ENCODE results near the gene ENPEP. TPM values are rescaled to one million over a fixed set of nuclear protein-coding genes. Genes with fewer than 3 reads are reported as not detected.
"Not testable (repeated sequence)": the region's sequence is repeated elsewhere in the genome, so short reads cannot be mapped to it uniquely, and the experiment has no call there.

The ENPEP gene
- total RNA-seq, 1 donor from 2014 or later, result not detected

DNA sequence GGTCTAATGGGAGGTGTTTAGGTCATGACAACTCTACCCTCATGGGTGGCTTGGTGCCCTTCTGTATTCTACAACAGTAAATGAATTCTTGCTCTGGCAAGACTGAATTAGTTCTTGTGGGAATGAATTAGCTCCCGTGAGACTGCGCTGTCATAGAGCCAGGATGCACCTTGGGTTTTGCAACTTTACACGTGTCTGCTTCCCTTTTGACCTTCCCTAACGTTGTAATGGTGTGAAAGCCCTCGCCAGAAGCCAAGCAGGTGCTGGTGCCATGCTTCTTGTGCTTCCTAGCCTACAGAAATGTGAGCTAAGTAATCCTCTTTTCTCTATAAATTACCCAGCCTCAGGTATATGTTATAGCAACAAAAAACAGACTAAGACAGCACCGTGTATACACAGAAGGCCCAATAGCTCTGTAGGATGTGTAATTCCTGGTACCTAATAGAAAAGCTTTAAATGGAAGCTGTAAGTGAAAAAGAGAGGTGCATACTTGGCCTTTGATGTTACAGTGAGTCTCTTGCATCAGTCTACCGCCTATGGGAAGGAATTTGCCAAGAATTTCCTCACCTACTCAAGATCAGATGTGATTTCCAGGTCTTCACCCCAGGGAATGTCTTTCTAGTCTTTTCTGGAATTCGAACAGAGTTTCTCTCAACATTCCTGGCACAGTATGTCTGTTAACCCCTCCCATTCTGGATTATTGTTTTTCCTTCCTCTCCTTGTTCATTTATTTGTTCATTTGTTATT is 3.2 kb upstream of the ENPEP start:
- TF ChIP-seq CTCF (IDR thresholded peaks at IDR 0.05; ENCODE audit: insufficient read depth, low read length, severe bottlenecking), result no peak
- Histone ChIP-seq H3K4me3 (ENCODE audit: low read depth, low read length) (no peak overlapping the region), H3K27me3 (ENCODE audit: control insufficient read depth, insufficient read depth, low read length) (peaks cover 2% of the 10 kb centered on the region), H3K36me3 (ENCODE audit: control insufficient read depth, insufficient read depth, low read length) (no peaks in the 10 kb centered on the region)
- no peak for FAIRE-seq
- DNase-seq (ENCODE audit: low read depth), result no peak

DNA sequence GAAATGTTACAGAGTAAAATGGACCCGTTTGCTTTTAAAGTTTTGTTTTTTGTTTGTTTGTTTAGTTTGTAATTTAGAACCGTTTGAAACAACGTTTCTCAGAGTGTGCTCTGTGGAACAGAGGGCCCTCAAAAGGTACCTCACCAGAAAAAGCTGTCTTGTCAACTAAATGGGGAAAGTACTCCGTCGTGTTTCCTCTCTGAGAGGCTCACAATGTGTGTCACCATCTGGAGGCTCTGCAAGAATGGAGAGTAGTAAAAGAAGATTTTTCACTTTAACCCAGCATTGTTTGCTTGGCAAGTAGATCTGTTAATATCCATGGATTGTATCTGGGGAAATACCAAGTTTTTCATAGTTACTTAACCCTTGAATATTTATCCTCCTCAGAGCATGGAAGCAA is 1.5 kb upstream of the ENPEP start:
- no peak for DNase-seq (ENCODE audit: low read depth)

DNA sequence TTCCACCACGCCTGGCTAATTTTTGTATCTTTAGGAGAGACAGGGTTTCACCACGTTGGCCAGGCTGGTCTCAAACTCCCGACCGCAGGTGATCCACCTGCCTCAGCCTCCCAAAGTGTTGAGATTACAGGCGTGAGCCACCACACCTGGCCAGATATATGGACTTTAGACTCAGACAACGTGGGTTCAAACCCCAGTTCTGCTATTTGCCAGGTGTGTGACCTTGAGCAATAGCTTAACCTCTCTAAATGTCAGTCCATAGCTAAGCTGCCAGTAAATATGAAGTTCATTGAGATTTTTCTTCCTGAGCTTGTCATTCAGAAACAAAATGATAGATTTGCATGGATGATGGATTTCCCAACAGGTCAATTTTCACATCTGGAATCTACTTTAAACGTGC is 875 bp upstream of the ENPEP start:
- not testable (repeated sequence) for FAIRE-seq; H3K4me3 ChIP-seq (ENCODE audit: low read depth, low read length); H3K36me3 ChIP-seq (ENCODE audit: control insufficient read depth, insufficient read depth, low read length); DNase-seq (ENCODE audit: low read depth); H3K27me3 ChIP-seq (ENCODE audit: control insufficient read depth, insufficient read depth, low read length)

More for the DNA sequence above, 1.5 kb upstream of the ENPEP start:
- H3K27me3 ChIP-seq (ENCODE audit: control insufficient read depth, insufficient read depth, low read length), result peaks cover 2% of the 10 kb centered on the region
- no peaks in the 10 kb centered on the region for H3K36me3 ChIP-seq (ENCODE audit: control insufficient read depth, insufficient read depth, low read length)
- no peak for FAIRE-seq
- no peak for TF ChIP-seq CTCF (IDR thresholded peaks at IDR 0.05; ENCODE audit: insufficient read depth, low read length, severe bottlenecking)
- H3K4me3 ChIP-seq (ENCODE audit: low read depth, low read length), result no peak overlapping the region

GRCh38 chr4:110477836-110478235 is 1.9 kb downstream of the ENPEP start:
- H3K4me3 ChIP-seq (ENCODE audit: low read depth, low read length), result no peak overlapping the region
- no peak for DNase-seq (ENCODE audit: low read depth)
- no peaks in the 10 kb centered on the region for H3K36me3 ChIP-seq (ENCODE audit: control insufficient read depth, insufficient read depth, low read length)
- FAIRE-seq, result no peak
- no peak for TF ChIP-seq CTCF (IDR thresholded peaks at IDR 0.05; ENCODE audit: insufficient read depth, low read length, severe bottlenecking)
- peaks cover 2% of the 10 kb centered on the region for H3K27me3 ChIP-seq (ENCODE audit: control insufficient read depth, insufficient read depth, low read length)

GRCh38 chr4:110480031-110480549 is 4.1 kb downstream of the ENPEP start:
- peaks cover 2% of the 10 kb centered on the region for H3K27me3 ChIP-seq (ENCODE audit: control insufficient read depth, insufficient read depth, low read length)
- TF ChIP-seq CTCF (IDR thresholded peaks at IDR 0.05; ENCODE audit: insufficient read depth, low read length, severe bottlenecking), result peak; percentile 2
- DNase-seq (ENCODE audit: low read depth) (peak; percentile 37), FAIRE-seq (no peak)
- no peak overlapping the region for H3K4me3 ChIP-seq (ENCODE audit: low read depth, low read length)
- H3K36me3 ChIP-seq (ENCODE audit: control insufficient read depth, insufficient read depth, low read length), result no peaks in the 10 kb centered on the region

DNA sequence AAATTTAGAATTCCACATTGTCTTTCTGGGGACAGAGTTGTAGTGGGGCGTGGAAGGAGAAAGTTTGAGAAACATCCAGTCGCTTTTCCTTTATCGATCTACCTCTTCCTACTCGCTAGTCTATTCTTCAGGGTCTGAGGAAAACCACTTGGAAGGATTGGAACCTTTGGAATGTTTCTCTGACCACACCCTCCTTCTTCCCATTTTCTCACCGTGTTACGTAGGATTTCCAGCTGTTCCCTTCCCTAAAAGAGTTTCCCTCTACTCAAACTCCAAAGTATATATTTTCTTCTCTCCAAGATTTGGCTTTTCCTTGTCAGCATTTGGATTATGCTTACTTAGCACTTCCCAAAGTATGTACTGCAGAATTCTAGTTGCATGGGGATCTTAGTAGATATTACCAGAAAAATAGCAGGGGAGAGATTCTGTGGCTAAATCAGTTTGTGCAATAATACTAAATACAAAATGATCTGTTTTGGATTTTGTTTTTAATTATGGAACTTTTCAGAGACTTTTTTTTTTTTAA is 4.9 kb downstream of the ENPEP start:
- DNase-seq (ENCODE audit: low read depth), result no peak
- Histone ChIP-seq H3K27me3 (ENCODE audit: control insufficient read depth, insufficient read depth, low read length) (peaks cover under 1% of the 10 kb centered on the region), H3K36me3 (ENCODE audit: control insufficient read depth, insufficient read depth, low read length) (no peaks in the 10 kb centered on the region), H3K4me3 (ENCODE audit: low read depth, low read length) (no peak overlapping the region)
- no peak for TF ChIP-seq CTCF (IDR thresholded peaks at IDR 0.05; ENCODE audit: insufficient read depth, low read length, severe bottlenecking)
- FAIRE-seq, result no peak

Measured in bronchial epithelial cell (primary cell).